Activated CD4-positive, CD25-positive, alpha-beta regulatory T cell treated with anti-CD3 and anti-CD28 coated beads, Interleukin-2, amount 50 U/mL, for 16 hours (primary cell): ENCODE results near the gene ARF1.

Experiments
- DNase-seq: peaks from one replicate; pipeline ENCODE4 v3.0.0-alpha.2; 2020; ENCODE audit warnings: low read depth, low spot score

The ARF1 gene

DNA sequence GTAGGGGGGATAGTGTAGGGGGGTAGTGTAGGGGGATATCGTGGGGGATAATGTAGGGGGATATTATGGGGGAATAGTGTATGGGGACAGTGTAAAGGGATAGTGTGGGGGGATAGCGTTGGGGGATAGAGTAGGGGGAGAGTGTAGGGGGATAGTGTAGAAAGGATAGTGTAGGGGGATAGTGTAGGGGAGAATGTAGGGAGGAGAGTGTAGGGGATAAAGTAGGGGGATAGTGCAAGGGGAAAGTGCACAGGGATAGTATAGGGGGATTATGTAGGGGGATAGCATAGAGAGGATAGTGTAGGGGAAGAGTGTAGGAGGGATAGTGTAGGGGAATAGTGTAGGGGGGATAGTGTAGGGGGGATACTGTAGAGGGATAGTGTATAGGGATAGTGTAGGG is 12.3 kb upstream of the ARF1 start:
- DNase-seq, result no peak

GRCh38 chr1:228070851-228071250 is 11.7 kb upstream of the ARF1 start:
- DNase-seq, result no peak

DNA sequence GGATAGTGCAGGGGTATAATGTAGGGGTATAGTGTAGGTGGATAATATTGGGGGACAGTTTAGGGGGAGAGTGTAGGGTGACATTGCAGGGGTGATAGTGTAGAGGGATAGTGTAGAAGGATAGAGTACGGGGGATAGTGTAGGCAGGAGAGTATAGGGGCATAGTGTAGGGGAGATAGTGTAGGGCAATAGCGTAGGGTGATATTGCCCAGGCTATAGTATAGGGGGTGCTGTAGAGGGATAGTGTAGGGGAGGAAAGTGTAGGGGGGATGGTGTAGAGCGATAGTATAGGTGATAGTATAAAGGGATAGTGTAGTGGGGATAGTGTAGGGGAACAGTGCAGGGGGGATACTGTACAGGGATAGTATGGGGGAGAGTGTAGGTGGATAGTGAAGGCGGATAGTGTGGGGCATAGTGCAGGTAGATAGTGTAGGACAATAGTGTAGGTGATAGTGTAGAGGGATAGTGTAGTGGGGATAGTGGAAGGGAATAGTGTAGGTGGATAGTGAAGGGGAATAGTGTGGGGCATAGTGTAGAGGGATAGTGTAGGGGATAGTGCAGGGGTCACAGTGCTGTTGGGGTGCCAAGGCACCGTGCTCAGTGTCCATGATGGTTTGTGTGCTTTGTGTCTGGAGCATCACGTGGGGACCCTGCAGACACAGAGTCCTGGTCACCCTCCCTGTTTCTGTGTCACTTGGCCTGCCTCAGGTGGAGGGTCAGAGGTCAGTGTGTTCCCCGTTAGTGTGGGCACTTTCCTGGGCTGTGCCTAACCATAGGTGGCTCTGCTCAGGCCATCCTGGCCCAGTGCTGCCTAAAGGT is 10.5 kb upstream of the ARF1 start:
- DNase-seq, result no peak

DNA sequence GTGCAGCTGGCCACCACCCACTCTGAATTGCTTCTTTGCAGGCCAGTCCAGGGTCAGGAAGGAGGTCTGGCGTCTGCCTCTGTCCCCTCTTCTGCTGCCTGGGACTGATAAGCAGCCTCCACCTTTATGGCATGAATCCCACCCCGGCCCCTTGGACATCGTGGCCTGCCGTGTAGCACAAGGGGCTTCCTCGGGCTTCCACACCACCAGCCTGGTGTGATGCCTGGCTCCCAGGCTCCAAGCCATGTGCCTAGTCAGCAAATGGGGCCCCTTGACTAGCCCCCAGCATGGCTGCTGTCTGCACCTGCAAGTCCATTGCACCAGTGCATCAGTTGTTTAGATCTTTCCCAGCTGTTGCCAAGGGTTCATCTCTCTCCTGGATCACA is 9.9 kb upstream of the ARF1 start:
- DNase-seq, result no peak

DNA sequence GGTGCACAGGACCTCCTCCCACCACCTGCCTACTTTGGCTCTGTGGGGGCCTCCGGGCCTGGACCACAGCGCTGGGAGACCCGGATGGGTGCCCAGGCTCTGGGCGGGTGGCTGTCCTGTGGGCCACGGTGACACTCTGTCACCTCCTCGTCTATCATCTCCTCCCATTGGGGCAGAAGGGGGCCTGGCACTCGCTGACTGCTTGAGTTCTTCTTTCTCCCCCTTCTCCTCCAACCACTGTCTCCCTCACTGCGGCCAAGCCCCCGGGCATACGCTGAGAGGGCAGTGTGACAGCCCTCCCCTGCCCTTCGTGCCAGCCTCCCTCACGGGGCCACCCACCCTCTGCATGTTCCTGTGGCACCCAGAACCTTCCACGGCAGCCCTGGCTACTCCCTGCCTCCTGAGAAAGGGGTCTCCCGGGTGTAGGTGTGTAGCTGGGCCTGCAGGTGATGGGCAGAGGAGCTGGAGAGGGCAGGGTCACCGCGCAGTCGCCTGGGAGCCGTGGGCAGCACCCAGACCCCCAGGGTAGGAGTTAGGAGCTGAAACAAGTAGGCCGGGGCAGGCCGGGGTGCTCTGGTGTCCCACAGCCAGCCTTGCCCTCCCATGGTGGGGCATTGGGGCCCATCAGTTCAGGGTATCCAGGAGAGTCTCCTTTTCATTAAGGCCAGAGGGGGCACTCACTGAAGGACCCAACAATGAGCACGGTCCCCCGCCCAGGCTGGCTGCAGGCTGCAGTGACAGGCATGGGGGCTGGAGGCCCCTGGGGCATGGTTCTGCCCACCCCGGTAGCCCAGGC is 9.2 kb upstream of the ARF1 start:
- no peak for DNase-seq

- DNase-seq, result no peak
Measured at GRCh38 chr1:228073857-228074545, 8.5 kb upstream of the ARF1 start.

GRCh38 chr1:228074954-228075730 is 7.4 kb upstream of the ARF1 start:
- no peak for DNase-seq

GRCh38 chr1:228075801-228076271 is 6.7 kb upstream of the ARF1 start:
- DNase-seq, result no peak

DNA sequence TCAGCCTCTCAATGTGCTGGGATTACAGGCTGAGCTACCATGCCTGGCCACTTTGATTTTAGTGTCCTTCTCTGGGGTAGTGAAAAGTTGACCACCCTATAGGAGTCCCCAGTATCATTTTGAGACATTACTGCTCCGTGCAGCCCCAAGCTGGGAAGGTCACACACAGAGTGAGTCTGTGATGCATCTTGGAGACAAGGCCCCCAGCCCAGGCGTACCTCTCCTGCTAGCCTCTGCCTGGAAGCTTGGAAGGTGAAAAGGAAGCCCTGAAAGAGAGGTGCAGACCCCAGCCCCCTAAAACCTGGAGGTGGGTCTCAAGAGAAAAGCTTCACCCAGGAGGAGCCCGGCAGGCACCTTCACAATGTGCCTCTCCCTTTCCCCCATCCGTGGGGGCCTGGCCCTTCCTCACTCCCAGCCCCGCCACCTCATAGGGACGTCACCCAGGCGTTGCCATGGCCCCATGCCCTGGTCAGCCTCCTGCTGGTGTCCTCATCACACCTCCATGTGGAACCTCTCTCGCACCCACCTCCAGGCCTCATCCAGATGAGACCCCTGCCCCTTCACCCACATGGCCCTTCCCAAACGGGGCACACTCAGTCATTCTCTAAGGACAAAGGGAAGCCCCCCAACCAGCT is 5.6 kb upstream of the ARF1 start:
- no peak for DNase-seq

- DNase-seq, result no peak
Measured at GRCh38 chr1:228077565-228078330, 4.8 kb upstream of the ARF1 start.

- no peak for DNase-seq
Measured at GRCh38 chr1:228079013-228079412, 3.5 kb upstream of the ARF1 start.

- no peak for DNase-seq
Measured at GRCh38 chr1:228079601-228080263, 2.8 kb upstream of the ARF1 start.

- no peak for DNase-seq
Measured at GRCh38 chr1:228081144-228081543, 1.4 kb upstream of the ARF1 start.

GRCh38 chr1:228081578-228082213 is 812 bp upstream of the ARF1 start:
- DNase-seq, result no peak

DNA sequence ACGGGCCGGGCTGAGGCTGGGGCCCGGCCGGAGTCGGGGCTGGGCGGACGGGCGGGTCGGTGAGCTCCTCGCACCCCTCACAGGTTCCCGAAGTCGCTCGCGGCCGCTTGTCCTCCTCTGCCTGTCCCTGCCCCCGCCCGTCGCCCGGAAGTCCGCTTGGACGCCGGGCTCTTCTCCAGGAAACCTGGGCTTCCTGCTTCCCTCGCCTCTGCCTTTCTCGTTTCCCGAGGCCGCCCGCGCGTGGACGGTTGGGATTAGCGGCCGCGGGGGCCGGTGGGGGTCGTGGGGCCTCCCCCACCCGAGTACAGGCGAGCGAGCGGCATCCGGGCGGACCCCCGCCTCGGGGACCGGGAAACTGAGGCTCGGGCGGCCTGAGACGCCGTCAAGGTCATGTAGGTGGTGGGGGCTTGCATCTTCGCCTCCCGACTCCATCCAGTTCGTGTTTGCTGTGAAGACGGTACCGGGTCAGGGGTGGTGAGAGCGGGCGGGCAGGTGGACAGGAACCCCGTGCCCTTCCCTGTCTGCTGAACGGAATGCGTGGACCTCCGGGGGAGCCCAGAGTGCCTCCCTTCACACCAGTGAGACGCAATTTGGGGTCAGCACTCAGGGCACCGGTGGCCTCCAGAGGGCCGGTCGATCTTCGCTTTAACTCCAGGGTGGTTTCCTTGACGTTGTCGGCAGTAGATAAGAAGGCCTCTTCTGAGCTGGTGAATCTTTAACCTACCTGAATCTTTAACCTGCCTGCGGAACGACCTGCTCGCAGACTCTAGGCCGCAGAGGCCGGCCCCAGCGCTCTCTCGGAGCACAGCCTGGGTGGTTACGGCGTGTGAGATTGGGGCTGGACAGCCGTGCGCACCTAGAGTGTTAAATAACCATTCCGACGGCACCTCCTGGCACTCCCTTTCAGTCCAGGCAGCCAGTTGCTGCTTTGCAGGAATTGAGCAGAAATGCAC is 686 bp downstream of the ARF1 start:
- DNase-seq, result no peak

- DNase-seq, result no peak
Measured at GRCh38 chr1:228083871-228084278, 1.4 kb downstream of the ARF1 start.

DNA sequence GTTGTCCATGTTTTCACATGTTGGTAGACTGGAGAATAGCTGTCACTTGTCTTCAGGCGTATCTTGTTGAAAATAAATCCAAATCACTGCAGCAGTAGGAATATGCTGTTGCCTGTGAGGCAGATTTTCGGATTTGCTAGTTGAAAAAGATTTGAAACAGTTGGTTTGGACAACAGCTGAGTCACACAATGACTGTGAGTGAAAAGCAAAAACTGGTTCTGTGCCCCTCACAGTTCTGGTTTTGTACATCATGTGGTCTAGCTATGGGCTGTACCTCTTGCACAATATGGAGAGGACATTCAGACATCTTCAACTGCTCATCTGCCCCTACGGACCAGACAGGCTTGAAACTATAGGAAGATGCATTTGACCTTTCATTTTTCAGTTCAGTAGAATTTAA is 1.8 kb downstream of the ARF1 start:
- DNase-seq, result no peak

DNA sequence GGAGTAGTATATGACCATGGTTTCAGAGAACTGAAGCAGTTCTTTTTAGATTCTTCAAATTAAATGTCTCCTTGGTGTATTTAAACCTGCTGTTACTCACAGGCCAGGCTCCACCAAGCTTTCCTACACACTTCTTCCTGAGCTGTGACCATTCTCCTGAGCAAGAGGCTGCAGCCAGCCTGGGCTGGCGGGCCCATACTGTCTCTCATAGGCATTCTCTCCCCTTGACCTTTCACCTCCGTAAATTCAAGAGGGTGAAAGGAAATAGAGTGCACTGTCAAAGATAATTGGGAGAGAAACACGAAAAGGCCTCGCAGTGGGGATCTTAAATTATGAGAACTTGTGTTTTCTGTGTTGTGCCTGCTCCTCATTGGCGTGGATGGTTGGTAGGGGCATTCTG is 2.3 kb downstream of the ARF1 start:
- no peak for DNase-seq
